NB4 (cell line): Measurements from ENCODE around the gene PKM.

Source experiments
- POLR2A ChIP-seq: IDR thresholded peaks from 2 replicates; pipeline ENCODE4 v1.6.1; 2011; ENCODE audit warnings: mild to moderate bottlenecking; ENCODE audit not compliant: insufficient read length; ENCODE audit errors: extremely low read depth
- TF ChIP-seq, protein P1 (sequence below): IDR thresholded peaks from one replicate; pipeline ENCODE4 v1.5.1; 2012; ENCODE audit warnings: low read depth, low read length

DNA sequence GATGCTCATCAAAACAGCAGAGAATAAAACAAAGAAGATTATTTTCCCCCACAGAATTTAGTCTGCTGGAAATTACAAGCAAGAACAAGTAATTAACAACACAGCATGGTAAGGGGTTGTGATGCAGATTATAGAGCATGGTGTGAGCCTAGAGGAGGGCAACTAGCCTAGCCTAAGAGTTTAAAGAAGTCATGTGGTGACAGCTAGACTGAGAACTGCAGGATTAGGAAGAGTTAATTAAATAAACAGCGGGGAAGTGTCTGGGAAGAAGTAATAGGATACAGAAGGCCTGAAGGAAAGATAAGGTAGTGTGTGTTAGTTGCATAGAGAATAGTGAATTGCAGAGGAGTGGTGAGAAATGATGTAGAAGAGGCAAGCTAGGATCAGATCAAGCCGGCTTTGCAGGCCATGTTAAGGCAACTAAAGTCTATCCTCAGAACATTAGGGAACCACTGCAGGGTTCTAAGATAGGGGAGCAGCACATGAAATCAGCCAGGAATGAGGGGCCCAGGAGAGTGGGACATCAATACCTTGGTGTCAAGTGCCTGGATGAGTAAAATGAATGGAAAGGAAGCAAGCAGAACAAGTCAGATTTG lies 11.9 kb upstream of the PKM start:
- TF ChIP-seq, protein P1, sequence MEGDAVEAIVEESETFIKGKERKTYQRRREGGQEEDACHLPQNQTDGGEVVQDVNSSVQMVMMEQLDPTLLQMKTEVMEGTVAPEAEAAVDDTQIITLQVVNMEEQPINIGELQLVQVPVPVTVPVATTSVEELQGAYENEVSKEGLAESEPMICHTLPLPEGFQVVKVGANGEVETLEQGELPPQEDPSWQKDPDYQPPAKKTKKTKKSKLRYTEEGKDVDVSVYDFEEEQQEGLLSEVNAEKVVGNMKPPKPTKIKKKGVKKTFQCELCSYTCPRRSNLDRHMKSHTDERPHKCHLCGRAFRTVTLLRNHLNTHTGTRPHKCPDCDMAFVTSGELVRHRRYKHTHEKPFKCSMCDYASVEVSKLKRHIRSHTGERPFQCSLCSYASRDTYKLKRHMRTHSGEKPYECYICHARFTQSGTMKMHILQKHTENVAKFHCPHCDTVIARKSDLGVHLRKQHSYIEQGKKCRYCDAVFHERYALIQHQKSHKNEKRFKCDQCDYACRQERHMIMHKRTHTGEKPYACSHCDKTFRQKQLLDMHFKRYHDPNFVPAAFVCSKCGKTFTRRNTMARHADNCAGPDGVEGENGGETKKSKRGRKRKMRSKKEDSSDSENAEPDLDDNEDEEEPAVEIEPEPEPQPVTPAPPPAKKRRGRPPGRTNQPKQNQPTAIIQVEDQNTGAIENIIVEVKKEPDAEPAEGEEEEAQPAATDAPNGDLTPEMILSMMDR = no peak
- no peak for TF ChIP-seq POLR2A
